Measurements from ENCODE around the gene OR2A12.
A peak's percentile ranks its signal among the peaks of the same experiment; 100 is the strongest.
"Not testable (repeated sequence)": the region's sequence is repeated elsewhere in the genome, so short reads cannot be mapped to it uniquely, and the experiment has no call there.

Gene OR2A12

GRCh38 chr7:144127714-144128334, 41.7 kb downstream of the OR2A12 start:
- Histone ChIP-seq H3K27ac (no peak overlapping the region), H3K4me3 (ENCODE audit: low read depth, low read length) (no peak overlapping the region), H3K36me3 (ENCODE audit: control insufficient read depth, insufficient read depth, low read length) (no peaks in the 10 kb centered on the region), H3K27me3 (ENCODE audit: control insufficient read depth, insufficient read depth, low read length) (no peaks in the 10 kb centered on the region), H3K79me2 (no peaks in the 10 kb centered on the region), H3K4me1 (no peaks in the 10 kb centered on the region), H3K9me3 (ENCODE audit: control insufficient read depth, low read length) (no peaks in the 10 kb centered on the region), H2AFZ (no peak overlapping the region), H3K9ac (no peak overlapping the region), H3K4me2 (ENCODE audit: low read length) (no peak overlapping the region)
- peak; percentile 84 for TF ChIP-seq CTCF (IDR thresholded peaks at IDR 0.05)

GRCh38 chr7:144129601-144130000, 43.5 kb downstream of the OR2A12 start:
- not testable (repeated sequence) for H3K4me1 ChIP-seq; H3K4me3 ChIP-seq (ENCODE audit: low read depth, low read length); H3K4me2 ChIP-seq (ENCODE audit: low read length); H3K79me2 ChIP-seq; H3K9ac ChIP-seq; H3K36me3 ChIP-seq (ENCODE audit: control insufficient read depth, insufficient read depth, low read length); H2AFZ ChIP-seq; H3K27me3 ChIP-seq (ENCODE audit: control insufficient read depth, insufficient read depth, low read length); H3K27ac ChIP-seq; H3K9me3 ChIP-seq (ENCODE audit: control insufficient read depth, low read length)

GRCh38 chr7:144130730-144131129, 44.7 kb downstream of the OR2A12 start:
- no peak overlapping the region for H3K4me2 ChIP-seq (ENCODE audit: low read length)
- H3K4me1 ChIP-seq: no peaks in the 10 kb centered on the region
- H3K9ac ChIP-seq: no peak overlapping the region
- H3K27me3 ChIP-seq (ENCODE audit: control insufficient read depth, insufficient read depth, low read length): no peaks in the 10 kb centered on the region
- no peak overlapping the region for H2AFZ ChIP-seq
- no peak overlapping the region for H3K27ac ChIP-seq
- H3K36me3 ChIP-seq (ENCODE audit: control insufficient read depth, insufficient read depth, low read length): no peaks in the 10 kb centered on the region
- TF ChIP-seq CTCF (IDR thresholded peaks at IDR 0.05): no peak
- H3K79me2 ChIP-seq: no peaks in the 10 kb centered on the region
- H3K9me3 ChIP-seq (ENCODE audit: control insufficient read depth, low read length): no peaks in the 10 kb centered on the region
- no peak overlapping the region for H3K4me3 ChIP-seq (ENCODE audit: low read depth, low read length)

- no peak overlapping the region for H3K27ac ChIP-seq
- H3K36me3 ChIP-seq (ENCODE audit: control insufficient read depth, insufficient read depth, low read length): no peaks in the 10 kb centered on the region
- no peak overlapping the region for H3K4me2 ChIP-seq (ENCODE audit: low read length)
- no peak overlapping the region for H3K4me3 ChIP-seq (ENCODE audit: low read depth, low read length)
- no peaks in the 10 kb centered on the region for H3K27me3 ChIP-seq (ENCODE audit: control insufficient read depth, insufficient read depth, low read length)
- TF ChIP-seq CTCF (IDR thresholded peaks at IDR 0.05): no peak
- H3K9ac ChIP-seq: no peak overlapping the region
- no peaks in the 10 kb centered on the region for H3K9me3 ChIP-seq (ENCODE audit: control insufficient read depth, low read length)
- H2AFZ ChIP-seq: no peak overlapping the region
- no peaks in the 10 kb centered on the region for H3K4me1 ChIP-seq
- H3K79me2 ChIP-seq: no peaks in the 10 kb centered on the region
Observed at GRCh38 chr7:144132262-144132661, 46.2 kb downstream of the OR2A12 start.

- H3K4me2 ChIP-seq (ENCODE audit: low read length): no peak overlapping the region
- no peaks in the 10 kb centered on the region for H3K36me3 ChIP-seq (ENCODE audit: control insufficient read depth, insufficient read depth, low read length)
- no peak for TF ChIP-seq CTCF (IDR thresholded peaks at IDR 0.05)
- no peak overlapping the region for H3K9ac ChIP-seq
- no peak overlapping the region for H3K4me3 ChIP-seq (ENCODE audit: low read depth, low read length)
- no peaks in the 10 kb centered on the region for H3K4me1 ChIP-seq
- no peaks in the 10 kb centered on the region for H3K79me2 ChIP-seq
- H3K9me3 ChIP-seq (ENCODE audit: control insufficient read depth, low read length): no peaks in the 10 kb centered on the region
- no peaks in the 10 kb centered on the region for H3K27me3 ChIP-seq (ENCODE audit: control insufficient read depth, insufficient read depth, low read length)
- no peak overlapping the region for H2AFZ ChIP-seq
- H3K27ac ChIP-seq: no peak overlapping the region
Observed at GRCh38 chr7:144133307-144133706, 47.2 kb downstream of the OR2A12 start.
